Fibroblast of lung (primary cell): ENCODE measurements around the gene ARFRP1. TPM values are rescaled to one million over a fixed set of nuclear protein-coding genes. Genes with fewer than 3 reads are reported as not detected.

Source experiments
- DNase-seq, 2 donors: peaks; one replicate each; pipeline versions ENCODE4 v3.0.0 to v3.0.0-alpha.2; 2010; ENCODE audit warnings: low read depth in 2 of 2
- H2AFZ ChIP-seq: 2 replicates; pipeline ENCODE4 v1.5.1; 2012; ENCODE audit warnings: low read length, control low read depth, inconsistent platforms
- H3K27ac ChIP-seq: 2 replicates; pipeline ENCODE4 v1.5.1; 2011; ENCODE audit warnings: low read length, control low read depth; ENCODE audit not compliant: insufficient read depth
- H3K27me3 ChIP-seq: 2 replicates; pipeline ENCODE4 v1.5.1; 2011; ENCODE audit warnings: mild to moderate bottlenecking, low read length; ENCODE audit not compliant: control insufficient read depth, insufficient read depth
- H3K36me3 ChIP-seq: 2 replicates; pipeline ENCODE4 v1.5.1; 2011; ENCODE audit warnings: low read length; ENCODE audit not compliant: control insufficient read depth, insufficient read depth
- H3K4me1 ChIP-seq: 2 replicates; pipeline ENCODE4 v1.5.1; 2011; ENCODE audit warnings: low read length; ENCODE audit not compliant: control insufficient read depth, insufficient read depth; ENCODE audit errors: extremely low read depth
- H3K4me2 ChIP-seq: 2 replicates; pipeline ENCODE4 v1.5.1; 2011; ENCODE audit warnings: low read length, control low read depth; ENCODE audit not compliant: insufficient read depth; ENCODE audit errors: extremely low read depth
- H3K4me3 ChIP-seq, 4 experiments: fragments of 200-600 bp in 1 of 4; sonication (generic) in 1 of 4; replicated peaks in 1 of 4; 2 replicates each; pipeline ENCODE4 v1.5.1; 2011 to 2016; ENCODE audit warnings: low read length in 4 of 4, low read depth in 3 of 4, mild to moderate bottlenecking in 3 of 4, control low read depth in 2 of 4, inconsistent platforms in 1 of 4, mixed read lengths in 1 of 4; ENCODE audit not compliant: insufficient read depth in 1 of 4; ENCODE audit errors: control extremely low read depth in 1 of 4
- H3K79me2 ChIP-seq: 2 replicates; pipeline ENCODE4 v1.5.1; 2012; ENCODE audit warnings: mild to moderate bottlenecking, low read length, inconsistent platforms; ENCODE audit not compliant: control insufficient read depth, insufficient read depth
- H3K9ac ChIP-seq: 2 replicates; pipeline ENCODE4 v1.5.1; 2011; ENCODE audit warnings: mild to moderate bottlenecking, low read length, control low read depth; ENCODE audit not compliant: insufficient read depth
- H3K9me3 ChIP-seq: 2 replicates; pipeline ENCODE4 v1.5.1; 2012; ENCODE audit warnings: low read depth, low read length; ENCODE audit not compliant: control insufficient read depth, insufficient read depth
- H4K20me1 ChIP-seq: 2 replicates; pipeline ENCODE4 v1.5.1; 2011; ENCODE audit warnings: low read length; ENCODE audit not compliant: control insufficient read depth, insufficient read depth; ENCODE audit errors: extremely low read depth
- CTCF ChIP-seq, 2 donors: IDR thresholded peaks in 1 of 2; conservative IDR thresholded peaks in 1 of 2; 1 replicate in 1 of 2; 2 replicates in 1 of 2; pipeline ENCODE4 v1.5.1; 2011 to 2012; ENCODE audit warnings: low read length in 2 of 2, control low read depth in 1 of 2, inconsistent platforms in 1 of 2, low read depth in 1 of 2, mild to moderate bottlenecking in 1 of 2
- EZH2 ChIP-seq: IDR thresholded peaks from 2 replicates; pipeline ENCODE4 v1.5.1; 2012; ENCODE audit warnings: low read length, control low read depth, mild to moderate bottlenecking; ENCODE audit errors: missing control alignments
- polyA plus RNA-seq, 2 donors: library from polyadenylated mRNA; depleted of rRNA in 1 of 2; stranded (reverse) in 1 of 2; unstranded in 1 of 2; fragments of >200 nt; gene quantifications; 2 replicates each; pipeline ENCODE4 v1.2.1, GENCODE V29; 2011 to 2012; ENCODE audit warnings: missing spikeins in 1 of 2
- total RNA-seq: library from RNA; depleted of rRNA; stranded (reverse); fragments of >200 nt; gene quantifications from 2 replicates; pipeline ENCODE4 v1.2.1, GENCODE V29; 2014

The ARFRP1 gene
- total and polyA plus RNA-seq, 2 donors (not counting 1 experiment from before 2014, with no cell fraction given) = 34.6 to 35.0 TPM

DNA sequence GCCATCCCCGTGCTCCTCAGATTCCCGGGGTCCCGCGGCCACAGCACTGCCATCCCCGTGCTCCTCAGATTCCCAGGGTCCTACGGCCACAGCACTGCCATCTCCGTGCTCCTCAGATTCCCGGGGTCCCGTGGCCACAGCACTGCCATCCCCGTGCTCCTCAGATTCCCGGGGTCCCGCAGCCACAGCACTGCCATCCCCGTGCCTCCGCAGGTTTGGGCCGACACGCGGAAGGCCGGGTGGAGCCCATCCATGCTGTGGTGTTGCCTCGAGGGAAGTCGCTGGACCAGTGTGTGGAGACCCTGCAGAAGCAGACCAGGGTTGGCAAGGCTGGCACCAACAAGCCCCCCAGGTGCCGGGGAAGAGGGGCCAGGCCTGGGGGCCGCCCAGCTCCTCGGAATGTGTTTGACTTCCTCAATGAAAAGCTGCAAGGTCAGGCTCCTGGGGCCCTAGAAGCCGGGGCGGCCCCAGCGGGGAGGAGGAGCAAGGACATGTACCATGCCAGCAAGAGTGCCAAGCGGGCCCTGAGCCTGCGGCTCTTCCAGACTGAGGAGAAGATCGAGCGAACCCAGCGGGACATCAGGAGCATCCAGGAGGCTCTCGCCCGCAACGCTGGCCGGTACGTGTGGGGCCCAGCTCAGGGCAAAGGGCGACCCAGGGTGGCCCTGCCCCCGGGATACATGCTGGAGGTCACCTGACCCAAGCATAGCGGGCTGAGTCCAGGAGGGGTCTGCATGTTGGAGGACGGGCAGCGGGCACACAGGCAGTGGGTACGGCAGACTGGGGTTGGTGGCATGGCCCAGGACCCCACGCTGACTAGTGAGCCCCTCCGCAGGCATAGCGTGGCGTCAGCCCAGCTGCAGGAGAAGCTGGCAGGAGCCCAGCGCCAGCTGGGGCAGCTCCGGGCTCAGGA lies 27.4 kb upstream of the ARFRP1 start:
- H3K9ac ChIP-seq = no peak overlapping the region
- peaks cover 19% of the 10 kb centered on the region for H3K79me2 ChIP-seq
- no peak overlapping the region for H2AFZ ChIP-seq
- H3K4me3 ChIP-seq = no peak overlapping the region
- no peak for DNase-seq
- TF ChIP-seq CTCF (conservative IDR thresholded peaks at IDR 0.05 in 1 of 2, IDR thresholded peaks at IDR 0.05 in 1 of 2; ENCODE audit: low read depth in 1 of 2, low read length in 2 of 2) (no peak), EZH2 (no peak)
- H3K9me3 ChIP-seq = no peaks in the 10 kb centered on the region
- no peaks in the 10 kb centered on the region for H4K20me1 ChIP-seq
- peaks cover 2% of the 10 kb centered on the region for H3K4me1 ChIP-seq
- H3K27ac ChIP-seq = no peak overlapping the region
- H3K36me3 ChIP-seq = peaks cover 22% of the 10 kb centered on the region
- no peak overlapping the region for H3K4me2 ChIP-seq
- H3K27me3 ChIP-seq = no peaks in the 10 kb centered on the region

- Histone ChIP-seq H3K9ac (no peak overlapping the region), H3K79me2 (peaks cover 21% of the 10 kb centered on the region), H3K9me3 (no peaks in the 10 kb centered on the region), H2AFZ (no peak overlapping the region), H3K36me3 (peaks cover 22% of the 10 kb centered on the region), H3K27ac (no peak overlapping the region), H3K4me2 (no peak overlapping the region), H3K4me1 (peaks cover 2% of the 10 kb centered on the region), H3K4me3 (no peak overlapping the region), H3K27me3 (no peaks in the 10 kb centered on the region), H4K20me1 (no peaks in the 10 kb centered on the region)
- DNase-seq = no peak
- no peak for TF ChIP-seq CTCF (conservative IDR thresholded peaks at IDR 0.05 in 1 of 2, IDR thresholded peaks at IDR 0.05 in 1 of 2; ENCODE audit: low read depth in 1 of 2, low read length in 2 of 2)
- TF ChIP-seq EZH2 = no peak
Measured at GRCh38 chr20:63734111-63734945, 26.6 kb upstream of the ARFRP1 start.

GRCh38 chr20:63733579-63734081 lies 25.9 kb upstream of the ARFRP1 start:
- H3K27ac ChIP-seq = no peak overlapping the region
- H3K36me3 ChIP-seq = peaks cover 22% of the 10 kb centered on the region
- no peak overlapping the region for H2AFZ ChIP-seq
- DNase-seq = no peak
- no peak overlapping the region for H3K4me2 ChIP-seq
- H3K27me3 ChIP-seq = no peaks in the 10 kb centered on the region
- H3K79me2 ChIP-seq = peaks cover 21% of the 10 kb centered on the region
- H3K9ac ChIP-seq = no peak overlapping the region
- H3K9me3 ChIP-seq = no peaks in the 10 kb centered on the region
- TF ChIP-seq EZH2 (no peak), CTCF (conservative IDR thresholded peaks at IDR 0.05 in 1 of 2, IDR thresholded peaks at IDR 0.05 in 1 of 2; ENCODE audit: low read depth in 1 of 2, low read length in 2 of 2) (no peak)
- no peaks in the 10 kb centered on the region for H4K20me1 ChIP-seq
- no peaks in the 10 kb centered on the region for H3K4me1 ChIP-seq
- no peak overlapping the region for H3K4me3 ChIP-seq
